OCI-LY7 (cell line): ENCODE results near the gene IQCE.

Experiments
- EZH2phosphoT487 ChIP-seq: fragments of 200-600 bp; sonication (generic); IDR thresholded peaks from 2 replicates; pipeline ENCODE4 v1.6.1; 2018; ENCODE audit warnings: low read depth, borderline replicate concordance, mild to moderate bottlenecking, mixed run types, antibody characterized with exemption, low read length, moderate library complexity, mixed read lengths
- TF ChIP-seq, protein P1 (sequence below): fragments of 200-600 bp; sonication (generic); conservative IDR thresholded peaks from 2 replicates; pipeline ENCODE4 v1.5.1; 2014; ENCODE audit warnings: mild to moderate bottlenecking, antibody characterized with exemption, low read length, moderate library complexity, mixed read lengths

DNA sequence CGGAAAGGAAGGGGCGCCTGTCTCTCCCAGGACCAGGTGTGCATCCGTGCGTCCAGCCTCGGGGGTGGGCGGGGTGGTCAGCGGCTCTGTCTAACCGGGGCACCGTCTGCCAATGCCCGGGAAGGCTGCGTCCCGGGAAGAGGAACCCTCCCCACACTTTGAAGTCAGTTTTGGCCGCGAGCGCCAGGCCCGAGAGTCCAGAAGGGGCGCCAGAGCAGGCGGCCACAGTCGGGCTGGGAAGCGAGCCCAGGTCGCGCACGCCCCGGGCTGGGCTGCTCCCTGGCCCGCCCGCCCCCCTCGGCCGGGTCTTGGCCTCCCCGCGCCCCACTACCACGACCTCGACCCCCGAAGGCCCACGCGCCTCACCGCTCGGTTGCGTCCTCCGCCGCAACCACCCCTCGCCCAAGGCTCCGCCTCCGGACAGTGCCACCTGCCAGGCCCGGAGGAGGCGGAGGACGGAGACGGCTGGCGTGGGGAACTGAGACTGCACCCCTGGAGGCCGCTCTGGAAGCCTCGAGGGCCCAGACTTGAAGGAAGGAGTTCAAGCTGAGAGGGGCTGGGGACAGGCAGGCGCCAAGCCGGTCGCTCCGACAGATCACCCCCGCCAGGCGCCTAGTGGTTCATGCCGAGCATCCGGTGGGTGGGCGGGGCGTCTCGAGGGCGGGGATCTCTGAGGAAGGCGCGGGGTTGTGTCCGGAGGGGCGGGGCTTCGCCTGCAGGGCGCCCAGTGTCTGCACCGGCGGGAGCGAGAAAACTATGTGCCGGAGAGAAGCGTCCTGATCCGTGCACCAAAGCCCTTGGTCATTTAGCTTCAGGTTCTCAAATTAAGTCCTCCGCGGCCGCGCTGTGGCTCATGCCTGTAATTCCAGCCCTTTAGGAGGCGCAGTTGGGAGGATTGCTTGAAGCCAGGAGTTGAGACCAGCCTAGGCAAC, 3.4 kb upstream of the IQCE start, which contains the start of gene BRAT1:
- no peak for TF ChIP-seq EZH2phosphoT487
- TF ChIP-seq, protein P1, sequence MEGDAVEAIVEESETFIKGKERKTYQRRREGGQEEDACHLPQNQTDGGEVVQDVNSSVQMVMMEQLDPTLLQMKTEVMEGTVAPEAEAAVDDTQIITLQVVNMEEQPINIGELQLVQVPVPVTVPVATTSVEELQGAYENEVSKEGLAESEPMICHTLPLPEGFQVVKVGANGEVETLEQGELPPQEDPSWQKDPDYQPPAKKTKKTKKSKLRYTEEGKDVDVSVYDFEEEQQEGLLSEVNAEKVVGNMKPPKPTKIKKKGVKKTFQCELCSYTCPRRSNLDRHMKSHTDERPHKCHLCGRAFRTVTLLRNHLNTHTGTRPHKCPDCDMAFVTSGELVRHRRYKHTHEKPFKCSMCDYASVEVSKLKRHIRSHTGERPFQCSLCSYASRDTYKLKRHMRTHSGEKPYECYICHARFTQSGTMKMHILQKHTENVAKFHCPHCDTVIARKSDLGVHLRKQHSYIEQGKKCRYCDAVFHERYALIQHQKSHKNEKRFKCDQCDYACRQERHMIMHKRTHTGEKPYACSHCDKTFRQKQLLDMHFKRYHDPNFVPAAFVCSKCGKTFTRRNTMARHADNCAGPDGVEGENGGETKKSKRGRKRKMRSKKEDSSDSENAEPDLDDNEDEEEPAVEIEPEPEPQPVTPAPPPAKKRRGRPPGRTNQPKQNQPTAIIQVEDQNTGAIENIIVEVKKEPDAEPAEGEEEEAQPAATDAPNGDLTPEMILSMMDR = peak; percentile 62
